Measurements from ENCODE around the gene LRRC41. TPM values are rescaled to one million over a fixed set of nuclear protein-coding genes. Genes with fewer than 3 reads are reported as not detected.
A peak's percentile ranks its signal among the peaks of the same experiment; 100 is the strongest.
"Not testable (repeated sequence)": the region's sequence is repeated elsewhere in the genome, so short reads cannot be mapped to it uniquely, and the experiment has no call there.

LRRC41 gene
- total RNA-seq, 6 donors from 2014 or later = 49.7 to 97.4 (median 52.8) TPM

- H3K9me3 ChIP-seq = no peaks in the 10 kb centered on the region
- no peak for TF ChIP-seq EP300 (IDR thresholded peaks at IDR 0.05)
- no peak for TF ChIP-seq CTCF (IDR thresholded peaks at IDR 0.05)
- TF ChIP-seq POLR2A (IDR thresholded peaks at IDR 0.05) = no peak
- TF ChIP-seq POLR2AphosphoS5 (IDR thresholded peaks at IDR 0.05) = no peak
- no peak overlapping the region for H3K4me3 ChIP-seq
- no peak overlapping the region for H3K27ac ChIP-seq
- H3K36me3 ChIP-seq = no peaks in the 10 kb centered on the region
- H3K4me1 ChIP-seq = no peaks in the 10 kb centered on the region
- no peaks in the 10 kb centered on the region for H3K27me3 ChIP-seq
- DNase-seq (no peak), ATAC-seq (ENCODE audit: low FRiP score in 2 of 2) (no peak)
- 95 to 99% methylated on average over 5 of the region's 5 CpGs for WGBS, 2 donors
Observed at GRCh38 chr1:46254668-46255067, 48.7 kb downstream of the LRRC41 start.

- peak overlapping the region in 1 of 4 donors; percentile 21 for H3K27ac ChIP-seq
Observed at GRCh38 chr1:46248122-46248920, 55.1 kb downstream of the LRRC41 start.

GRCh38 chr1:46247436-46248121 lies 55.8 kb downstream of the LRRC41 start, which contains the start of gene RAD54L:
RAD54L (plus strand) TSS chr1:46247763; CDS start chr1:46248406, 643 bp downstream.
- ATAC-seq (ENCODE audit: low FRiP score in 2 of 2) (peak; percentile 98), DNase-seq (peak; percentile 95 to 98)
- Histone ChIP-seq H3K4me1 (peaks cover 6 to 19% (median 15%) of the 10 kb centered on the region in 4 donors), H3K36me3 (no peaks in the 10 kb centered on the region), H3K27me3 (no peaks in the 10 kb centered on the region), H3K9me3 (no peaks in the 10 kb centered on the region), H3K4me3 (peak within 1 kb of the TSS; percentile 55 to 71 (median 68)), H3K27ac (peak within 1 kb of the TSS; percentile 69 to 85 (median 75))
- 1 to 2% methylated on average over 22 to 37 of the region's 49 CpGs for WGBS, 2 donors
- TF ChIP-seq EP300 (IDR thresholded peaks at IDR 0.05) (no peak), POLR2AphosphoS5 (IDR thresholded peaks at IDR 0.05) (peak; percentile 48 to 75), POLR2A (IDR thresholded peaks at IDR 0.05) (no peak), CTCF (IDR thresholded peaks at IDR 0.05) (no peak)

More at GRCh38 chr1:46248122-46248920, 55.1 kb downstream of the LRRC41 start:
- Histone ChIP-seq H3K4me3 (peak overlapping the region in 3 of 4 donors; percentile 55 to 71 (median 69)), H3K9me3 (no peaks in the 10 kb centered on the region), H3K27me3 (no peaks in the 10 kb centered on the region), H3K36me3 (no peaks in the 10 kb centered on the region), H3K4me1 (peaks cover 6 to 19% (median 15%) of the 10 kb centered on the region in 4 donors)
- ATAC-seq (ENCODE audit: low FRiP score in 2 of 2) = no peak
- peak in 1 of 2 donors; percentile 28 for DNase-seq
- WGBS, 2 donors = 6 to 8% methylated on average over 7 of the region's 7 CpGs
- TF ChIP-seq POLR2A (IDR thresholded peaks at IDR 0.05) = no peak
- TF ChIP-seq EP300 (IDR thresholded peaks at IDR 0.05) = no peak
- no peak for TF ChIP-seq CTCF (IDR thresholded peaks at IDR 0.05)
- TF ChIP-seq POLR2AphosphoS5 (IDR thresholded peaks at IDR 0.05) = no peak

- ATAC-seq (ENCODE audit: low FRiP score in 2 of 2) (peak; percentile 94 to 96), DNase-seq (peak; percentile 48 to 92)
- Histone ChIP-seq H3K4me3 (peak overlapping the region; percentile 55 to 71 (median 68)), H3K4me1 (peaks cover 6 to 19% (median 15%) of the 10 kb centered on the region in 4 donors), H3K27me3 (no peaks in the 10 kb centered on the region), H3K9me3 (no peaks in the 10 kb centered on the region), H3K36me3 (no peaks in the 10 kb centered on the region), H3K27ac (peak overlapping the region; percentile 69 to 85 (median 75))
- peak in 1 of 2 donors; percentile 5 for TF ChIP-seq POLR2AphosphoS5 (IDR thresholded peaks at IDR 0.05)
- TF ChIP-seq POLR2A (IDR thresholded peaks at IDR 0.05) = peak in 2 of 4 donors; percentile 28 to 40
- no peak for TF ChIP-seq CTCF (IDR thresholded peaks at IDR 0.05)
- 2 to 5% methylated on average over 15 to 27 of the region's 35 CpGs for WGBS, 2 donors
Observed at GRCh38 chr1:46246548-46247435, 56.6 kb downstream of the LRRC41 start.

GRCh38 chr1:46246136-46246535 lies 57.3 kb downstream of the LRRC41 start:
- not testable (repeated sequence) for H3K36me3 ChIP-seq; H3K9me3 ChIP-seq; ATAC-seq (ENCODE audit: low FRiP score in 2 of 2); DNase-seq; H3K27me3 ChIP-seq; H3K27ac ChIP-seq
- Histone ChIP-seq H3K4me3 (peak overlapping the region in 1 of 4 donors; percentile 69), H3K4me1 (peaks cover 6 to 19% (median 15%) of the 10 kb centered on the region in 4 donors)
- WGBS, 2 donors = 94 to 95% methylated on average over 17 of the region's 17 CpGs
